Epithelial cell of esophagus (primary cell): ENCODE data around the gene CCNB3.
A peak's percentile ranks its signal among the peaks of the same experiment; 100 is the strongest.

ENCODE experiments used
- DNase-seq: peaks from one replicate; pipeline ENCODE4 v3.0.0; 2010; ENCODE audit warnings: low read depth
- H3K4me3 ChIP-seq: 2 replicates; pipeline ENCODE4 v1.5.1; 2011; ENCODE audit warnings: mild to moderate bottlenecking, low read length, control low read depth
- CTCF ChIP-seq: IDR thresholded peaks from 2 replicates; pipeline ENCODE4 v1.5.1; 2011; ENCODE audit warnings: low read depth, mild to moderate bottlenecking, low read length, control low read depth, inconsistent platforms; ENCODE audit not compliant: insufficient read depth; ENCODE audit errors: missing control alignments

The CCNB3 gene

GRCh38 chrX:50204364-50204899 lies at the start of gene CCNB3:
Gene CCNB3, plus strand, starts transcription at chrX:50204765. Its CDS starts 80,399 bp downstream, at chrX:50285164.
- peak; percentile 60 for TF ChIP-seq CTCF
- DNase-seq, result peak; percentile 72
- H3K4me3 ChIP-seq, result peak within 1 kb of the TSS; percentile 26

- no peak overlapping the region for H3K4me3 ChIP-seq
- peak; percentile 11 for DNase-seq
- no peak for TF ChIP-seq CTCF
These were observed 46.9 kb upstream of the CCNB3 start for GRCh38 chrX:50157545-50158135.

GRCh38 chrX:50158593-50158992 lies 46.0 kb upstream of the CCNB3 start:
- DNase-seq, result no peak
- H3K4me3 ChIP-seq, result no peak overlapping the region
- no peak for TF ChIP-seq CTCF

- peak; percentile 2 for DNase-seq
- H3K4me3 ChIP-seq, result no peak overlapping the region
- TF ChIP-seq CTCF, result no peak
These were observed 43.4 kb upstream of the CCNB3 start for GRCh38 chrX:50161127-50161526.

GRCh38 chrX:50165727-50166126 lies 38.8 kb upstream of the CCNB3 start:
- DNase-seq, result no peak
- no peak overlapping the region for H3K4me3 ChIP-seq
- no peak for TF ChIP-seq CTCF

GRCh38 chrX:50167366-50167765 lies 37.2 kb upstream of the CCNB3 start:
- TF ChIP-seq CTCF, result no peak
- no peak for DNase-seq
- no peak overlapping the region for H3K4me3 ChIP-seq

GRCh38 chrX:50168241-50168687 lies 36.3 kb upstream of the CCNB3 start:
- peak; percentile 5 for DNase-seq

More at GRCh38 chrX:50168241-50168687, 36.3 kb upstream of the CCNB3 start:
- no peak for TF ChIP-seq CTCF
- H3K4me3 ChIP-seq, result no peak overlapping the region
